HepG2 (cell line): ENCODE data around the gene GSTM1. TPM values are rescaled to one million over a fixed set of nuclear protein-coding genes. Genes with fewer than 3 reads are reported as not detected.

ENCODE experiments used
- GTF2F1 ChIP-seq: fragments of 150-350 bp; IDR thresholded peaks from 2 replicates; pipeline ENCODE4 v1.6.1; 2014; ENCODE audit warnings: low read length
- HOXA9 ChIP-seq: sonication (generic); formaldehyde crosslinking; IDR thresholded peaks from 2 replicates; pipeline ENCODE4 v1.8.1; 2022; ENCODE audit warnings: missing genetic modification reagents, mild to moderate bottlenecking, moderate library complexity, borderline replicate concordance
- KAT2B ChIP-seq: fragments of 150-350 bp; IDR thresholded peaks from 2 replicates; pipeline ENCODE4 v1.6.1; 2014; ENCODE audit warnings: low read depth, low read length, borderline replicate concordance
- MED13 ChIP-seq: sonication (generic); formaldehyde crosslinking; IDR thresholded peaks from 2 replicates; pipeline ENCODE4 v1.5.0; 2020; ENCODE audit warnings: missing genetic modification reagents
- MLLT10 ChIP-seq: sonication (generic); formaldehyde crosslinking; IDR thresholded peaks from 2 replicates; pipeline ENCODE4 v1.4.0; 2020; ENCODE audit warnings: missing genetic modification reagents
- NBN ChIP-seq: fragments of 450-650 bp; conservative IDR thresholded peaks from 2 replicates; pipeline ENCODE4 v1.6.1; 2017
- PBX3 ChIP-seq: sonication (generic); formaldehyde crosslinking; IDR thresholded peaks from 2 replicates; pipeline ENCODE4 v1.8.1; 2023; ENCODE audit warnings: missing genetic modification reagents, inconsistent platforms, borderline replicate concordance
- RARG ChIP-seq: sonication (generic); formaldehyde crosslinking; IDR thresholded peaks from 2 replicates; pipeline ENCODE4 v1.4.0; 2020; ENCODE audit warnings: low read depth, mild to moderate bottlenecking, missing genetic modification reagents
- REPIN1 ChIP-seq: sonication (generic); formaldehyde crosslinking; IDR thresholded peaks from 2 replicates; pipeline ENCODE4 v1.8.0; 2022; ENCODE audit warnings: missing genetic modification reagents, low read depth, mild to moderate bottlenecking, borderline replicate concordance
- RXRB ChIP-seq: IDR thresholded peaks from 2 replicates; pipeline ENCODE4 v1.6.1; 2016; ENCODE audit warnings: borderline replicate concordance, missing genetic modification reagents, missing compliant biosample characterization
- SATB2 ChIP-seq: sonication (generic); formaldehyde crosslinking; IDR thresholded peaks from 2 replicates; pipeline ENCODE4 v1.5.0; 2020; ENCODE audit warnings: missing genetic modification reagents
- SYNCRIP ChIP-seq: fragments of 200-400 bp; formaldehyde crosslinking; IDR thresholded peaks from 2 replicates; pipeline ENCODE4 v1.6.1; 2018; ENCODE audit warnings: mild to moderate bottlenecking, low read depth, low read length; ENCODE audit not compliant: insufficient read depth
- TBX2 ChIP-seq: sonication (generic); formaldehyde crosslinking; IDR thresholded peaks from 2 replicates; pipeline ENCODE4 v1.5.0; 2020; ENCODE audit warnings: missing genetic modification reagents, mild to moderate bottlenecking, borderline replicate concordance
- YEATS4 ChIP-seq: sonication (generic); formaldehyde crosslinking; IDR thresholded peaks from 2 replicates; pipeline ENCODE4 v1.4.0; 2020; ENCODE audit warnings: missing genetic modification reagents, borderline replicate concordance
- YY1 ChIP-seq: IDR thresholded peaks from 2 replicates; pipeline ENCODE4 v1.6.1; 2011; ENCODE audit warnings: low read length, low read depth, moderate library complexity, mild to moderate bottlenecking; ENCODE audit not compliant: insufficient read depth, insufficient replicate concordance
- ZFP1 ChIP-seq: IDR thresholded peaks from 2 replicates; pipeline ENCODE4 v1.6.1; 2016
- ZNF143 ChIP-seq: sonication (generic); formaldehyde crosslinking; IDR thresholded peaks from 2 replicates; pipeline ENCODE4 v1.4.0; 2020; ENCODE audit warnings: missing genetic modification reagents
- ZNF441 ChIP-seq: sonication (generic); formaldehyde crosslinking; IDR thresholded peaks from 2 replicates; pipeline ENCODE4 v1.7.0; 2021; ENCODE audit warnings: missing genetic modification reagents, borderline replicate concordance
- ZNF569 ChIP-seq: sonication (generic); formaldehyde crosslinking; IDR thresholded peaks from 2 replicates; pipeline ENCODE4 v1.5.0; 2020; ENCODE audit warnings: mild to moderate bottlenecking, missing genetic modification reagents, moderate library complexity, borderline replicate concordance
- ZNF883 ChIP-seq: sonication (generic); formaldehyde crosslinking; IDR thresholded peaks from 2 replicates; pipeline ENCODE4 v1.5.1; 2020; ENCODE audit warnings: mild to moderate bottlenecking, missing genetic modification reagents; ENCODE audit errors: not compliant biosample characterization
- polyA plus RNA-seq, 8 experiments: library from polyadenylated mRNA; depleted of rRNA in 3 of 8; stranded (reverse) in 7 of 8; unstranded in 1 of 8; fragments of >200 nt; fragmentation: Illumina TruSeq in 4 of 8; extraction: Trizol in 4 of 8; gene quantifications; 2 replicates each; pipeline versions ENCODE4 v1.2.1 to v1.2.3, GENCODE V29; 2011 to 2016; ENCODE audit warnings: low read depth in 4 of 8, missing spikeins in 1 of 8, mixed read lengths in 1 of 8; ENCODE audit not compliant: insufficient read depth in 1 of 8
- total RNA-seq, 5 experiments: library from RNA; depleted of rRNA; stranded (reverse); fragments of >200 nt; fragmentation: Illumina TruSeq; extraction: Trizol; gene quantifications; 2 replicates each; pipeline ENCODE4 v1.2.3, GENCODE V29; 2016; ENCODE audit warnings: low read depth in 1 of 5
- TF ChIP-seq, protein P1 (sequence below): sonication (generic); formaldehyde crosslinking; IDR thresholded peaks from 2 replicates; pipeline ENCODE4 v1.8.1; 2023; ENCODE audit warnings: mild to moderate bottlenecking, missing genetic modification reagents, borderline replicate concordance
- TF ChIP-seq, protein P2 (sequence below): sonication (generic); formaldehyde crosslinking; IDR thresholded peaks from 2 replicates; pipeline ENCODE4 v1.4.0; 2020; ENCODE audit warnings: missing genetic modification reagents

Gene GSTM1
- total and polyA plus RNA-seq, 2 of the 13 experiments (the other 11 are each of a cell fraction or from before 2014, with no cell fraction given) = 0.42 TPM; not detected in 1

DNA sequence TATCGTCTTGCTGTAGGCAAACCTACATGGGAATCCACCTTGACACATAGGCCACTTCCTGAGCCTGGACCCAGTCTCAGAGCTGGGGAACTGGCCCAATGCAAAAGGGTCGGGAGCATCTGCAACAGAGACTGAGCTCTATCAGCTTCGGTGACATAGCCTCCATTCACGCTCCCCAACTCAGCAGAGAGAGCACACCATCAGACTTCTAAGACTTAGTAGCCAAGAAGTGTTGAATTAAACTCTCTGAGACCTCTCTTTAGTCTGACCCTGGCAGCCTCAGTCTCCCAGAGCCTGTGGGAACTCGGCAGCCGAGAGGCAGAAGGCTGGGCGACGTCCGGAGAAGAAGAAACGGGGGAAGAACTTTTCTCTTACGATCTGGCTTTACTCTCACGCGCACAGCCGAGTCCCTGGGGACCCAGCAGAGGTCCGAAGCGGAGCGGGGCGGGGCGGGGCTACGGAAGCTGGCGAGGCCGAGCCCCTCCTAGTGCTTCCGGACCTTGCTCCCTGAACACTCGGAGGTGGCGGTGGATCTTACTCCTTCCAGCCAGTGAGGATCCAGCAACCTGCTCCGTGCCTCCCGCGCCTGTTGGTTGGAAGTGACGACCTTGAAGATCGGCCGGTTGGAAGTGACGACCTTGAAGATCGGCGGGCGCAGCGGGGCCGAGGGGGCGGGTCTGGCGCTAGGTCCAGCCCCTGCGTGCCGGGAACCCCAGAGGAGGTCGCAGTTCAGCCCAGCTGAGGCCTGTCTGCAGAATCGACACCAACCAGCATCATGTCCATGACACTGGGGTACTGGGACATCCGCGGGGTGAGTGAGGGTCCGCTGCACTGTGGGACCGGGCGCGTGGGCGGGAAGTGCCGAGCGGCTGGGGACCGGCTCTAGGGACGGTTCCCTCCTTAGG, 31.8 kb upstream of the GSTM1 start, which contains the start of gene GSTM4 (continued):
- TF ChIP-seq HOXA9 (no peak; the same call in 1 of the 2 replicates), ZNF441 (CRISPR knock-in tag) (peak; percentile 68; the same call in 1 of the 2 replicates), SYNCRIP (no peak), ZNF883 (CRISPR knock-in tag) (peak; percentile 67), ZFP1 (CRISPR knock-in tag) (no peak), YEATS4 (CRISPR knock-in tag) (peak; percentile 77), SATB2 (CRISPR knock-in tag) (no peak), MED13 (CRISPR knock-in tag) (no peak), MLLT10 (no peak), RARG (CRISPR knock-in tag) (no peak), RXRB (CRISPR knock-in tag) (peak; percentile 40; the same call in 1 of the 2 replicates), YY1 (peak; percentile 30), GTF2F1 (no peak), NBN (no peak), KAT2B (no peak), ZNF569 (CRISPR knock-in tag) (no peak), TBX2 (CRISPR knock-in tag) (peak; percentile 32; the same call in 1 of the 2 replicates), ZNF143 (CRISPR knock-in tag) (no peak; the same call in 1 of the 2 replicates), PBX3 (CRISPR knock-in tag) (no peak), REPIN1 (CRISPR knock-in tag) (peak; percentile 50; the same call in 1 of the 2 replicates)
- TF ChIP-seq, protein P1, sequence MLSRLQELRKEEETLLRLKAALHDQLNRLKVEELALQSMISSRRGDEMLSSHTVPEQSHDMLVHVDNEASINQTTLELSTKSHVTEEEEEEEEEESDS = no peak
- TF ChIP-seq, protein P2, sequence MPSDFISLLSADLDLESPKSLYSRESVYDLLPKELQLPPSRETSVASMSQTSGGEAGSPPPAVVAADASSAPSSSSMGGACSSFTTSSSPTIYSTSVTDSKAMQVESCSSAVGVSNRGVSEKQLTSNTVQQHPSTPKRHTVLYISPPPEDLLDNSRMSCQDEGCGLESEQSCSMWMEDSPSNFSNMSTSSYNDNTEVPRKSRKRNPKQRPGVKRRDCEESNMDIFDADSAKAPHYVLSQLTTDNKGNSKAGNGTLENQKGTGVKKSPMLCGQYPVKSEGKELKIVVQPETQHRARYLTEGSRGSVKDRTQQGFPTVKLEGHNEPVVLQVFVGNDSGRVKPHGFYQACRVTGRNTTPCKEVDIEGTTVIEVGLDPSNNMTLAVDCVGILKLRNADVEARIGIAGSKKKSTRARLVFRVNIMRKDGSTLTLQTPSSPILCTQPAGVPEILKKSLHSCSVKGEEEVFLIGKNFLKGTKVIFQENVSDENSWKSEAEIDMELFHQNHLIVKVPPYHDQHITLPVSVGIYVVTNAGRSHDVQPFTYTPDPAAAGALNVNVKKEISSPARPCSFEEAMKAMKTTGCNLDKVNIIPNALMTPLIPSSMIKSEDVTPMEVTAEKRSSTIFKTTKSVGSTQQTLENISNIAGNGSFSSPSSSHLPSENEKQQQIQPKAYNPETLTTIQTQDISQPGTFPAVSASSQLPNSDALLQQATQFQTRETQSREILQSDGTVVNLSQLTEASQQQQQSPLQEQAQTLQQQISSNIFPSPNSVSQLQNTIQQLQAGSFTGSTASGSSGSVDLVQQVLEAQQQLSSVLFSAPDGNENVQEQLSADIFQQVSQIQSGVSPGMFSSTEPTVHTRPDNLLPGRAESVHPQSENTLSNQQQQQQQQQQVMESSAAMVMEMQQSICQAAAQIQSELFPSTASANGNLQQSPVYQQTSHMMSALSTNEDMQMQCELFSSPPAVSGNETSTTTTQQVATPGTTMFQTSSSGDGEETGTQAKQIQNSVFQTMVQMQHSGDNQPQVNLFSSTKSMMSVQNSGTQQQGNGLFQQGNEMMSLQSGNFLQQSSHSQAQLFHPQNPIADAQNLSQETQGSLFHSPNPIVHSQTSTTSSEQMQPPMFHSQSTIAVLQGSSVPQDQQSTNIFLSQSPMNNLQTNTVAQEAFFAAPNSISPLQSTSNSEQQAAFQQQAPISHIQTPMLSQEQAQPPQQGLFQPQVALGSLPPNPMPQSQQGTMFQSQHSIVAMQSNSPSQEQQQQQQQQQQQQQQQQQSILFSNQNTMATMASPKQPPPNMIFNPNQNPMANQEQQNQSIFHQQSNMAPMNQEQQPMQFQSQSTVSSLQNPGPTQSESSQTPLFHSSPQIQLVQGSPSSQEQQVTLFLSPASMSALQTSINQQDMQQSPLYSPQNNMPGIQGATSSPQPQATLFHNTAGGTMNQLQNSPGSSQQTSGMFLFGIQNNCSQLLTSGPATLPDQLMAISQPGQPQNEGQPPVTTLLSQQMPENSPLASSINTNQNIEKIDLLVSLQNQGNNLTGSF (CRISPR knock-in tag) = no peak
